ENCODE results near the gene FLNB. TPM values are rescaled to one million over a fixed set of nuclear protein-coding genes. Genes with fewer than 3 reads are reported as not detected.

FLNB gene
- total and polyA plus RNA-seq, 12 donors, result 84.6 to 278 (median 131) TPM

- H3K4me3 ChIP-seq, result no peak overlapping the region
- no peaks in the 10 kb centered on the region for H3K4me1 ChIP-seq (replicated peaks in 1 of 2)
- intact Hi-C loops (cut with DNase I), result loop anchor here in 1 of 2 donors (10.0 kb wide), 1 partner anchor 231 kb away; no protein-coding TSS in a partner anchor
- no peak for DNase-seq
- 81 to 94% (median 86%) methylated on average over 12 of the region's 12 CpGs for WGBS, 4 donors
- H3K9me3 ChIP-seq (replicated peaks in 1 of 3), result no peaks in the 10 kb centered on the region
- H3K27me3 ChIP-seq, result no peaks in the 10 kb centered on the region
- H3K27ac ChIP-seq, result no peak overlapping the region
- TF ChIP-seq POLR2A (IDR thresholded peaks at IDR 0.05), result no peak
- TF ChIP-seq CTCF (IDR thresholded peaks at IDR 0.05), result no peak
- H3K36me3 ChIP-seq (replicated peaks in 1 of 2), result no peaks in the 10 kb centered on the region
Measured at GRCh38 chr3:58183891-58184290, 175.7 kb downstream of the FLNB start.

- no peak for DNase-seq
Measured at GRCh38 chr3:58184309-58184981, 176.2 kb downstream of the FLNB start.

GRCh38 chr3:58184982-58185360 is 176.7 kb downstream of the FLNB start:
- Histone ChIP-seq H3K4me3 (no peak overlapping the region), H3K4me1 (replicated peaks in 1 of 2) (no peaks in the 10 kb centered on the region), H3K9me3 (replicated peaks in 1 of 3) (no peaks in the 10 kb centered on the region), H3K27ac (no peak overlapping the region), H3K27me3 (no peaks in the 10 kb centered on the region), H3K36me3 (replicated peaks in 1 of 2) (no peaks in the 10 kb centered on the region)
- no peak for DNase-seq
- no peak for TF ChIP-seq CTCF (IDR thresholded peaks at IDR 0.05)
- TF ChIP-seq POLR2A (IDR thresholded peaks at IDR 0.05), result no peak
- whole genome bisulfite sequencing, 4 donors, result 79 to 95% (median 82%) methylated on average over 7 of the region's 7 CpGs
- intact Hi-C loops (cut with DNase I), result loop anchor here in 1 of 2 donors (10.0 kb wide), 1 partner anchor 230 kb away; no protein-coding TSS in a partner anchor

More at GRCh38 chr3:58184309-58184981, 176.2 kb downstream of the FLNB start:
- Histone ChIP-seq H3K27me3 (no peaks in the 10 kb centered on the region), H3K27ac (no peak overlapping the region), H3K36me3 (replicated peaks in 1 of 2) (no peaks in the 10 kb centered on the region), H3K9me3 (replicated peaks in 1 of 3) (no peaks in the 10 kb centered on the region), H3K4me1 (replicated peaks in 1 of 2) (no peaks in the 10 kb centered on the region), H3K4me3 (no peak overlapping the region)
- intact Hi-C loops (cut with DNase I), result loop anchor here in 1 of 2 donors (10.0 kb wide), 1 partner anchor 230 kb away; no protein-coding TSS in a partner anchor
- 86 to 94% (median 88%) methylated on average over 8 to 11 of the region's 11 CpGs for WGBS, 4 donors
- TF ChIP-seq POLR2A (IDR thresholded peaks at IDR 0.05) (no peak), CTCF (IDR thresholded peaks at IDR 0.05) (no peak)

GRCh38 chr3:58188173-58188564 is 179.9 kb downstream of the FLNB start:
- no peak for TF ChIP-seq POLR2A (IDR thresholded peaks at IDR 0.05)
- no peak for TF ChIP-seq CTCF (IDR thresholded peaks at IDR 0.05)
- H3K36me3 ChIP-seq (replicated peaks in 1 of 2), result no peaks in the 10 kb centered on the region
- H3K4me1 ChIP-seq (replicated peaks in 1 of 2), result no peaks in the 10 kb centered on the region
- H3K9me3 ChIP-seq (replicated peaks in 1 of 3), result no peaks in the 10 kb centered on the region
- H3K27me3 ChIP-seq, result no peaks in the 10 kb centered on the region
- DNase-seq, result no peak
- intact Hi-C loops (cut with DNase I), result loop anchor here in 1 of 2 donors (2.0 to 10.0 kb wide), 2 partner anchors 111 to 227 kb away; no protein-coding TSS in a partner anchor
- no peak overlapping the region for H3K27ac ChIP-seq
- H3K4me3 ChIP-seq, result no peak overlapping the region
- WGBS, 4 donors, result 60 to 77% (median 68%) methylated on average over 6 of the region's 6 CpGs

Data from adrenal gland (tissue), 12 donors.